GM23338 (cell line): ENCODE data around the gene DRAXIN.

Experiments
- CTCF ChIP-seq, 2 experiments: fragments of 200-600 bp in 1 of 2; sonication (generic) in 1 of 2; conservative IDR thresholded peaks; 2 replicates each; pipeline versions ENCODE4 v1.5.1 to v1.6.1; 2016 to 2017; ENCODE audit warnings: antibody characterized with exemption in 2 of 2, low read depth in 2 of 2, mild to moderate bottlenecking in 2 of 2, moderate library complexity in 1 of 2
- EZH2 ChIP-seq: fragments of 200-600 bp; sonication (generic); IDR thresholded peaks from one replicate; pipeline ENCODE4 v1.8.0; 2017; ENCODE audit warnings: antibody characterized with exemption, mild to moderate bottlenecking, low read depth; ENCODE audit not compliant: unreplicated experiment
- POLR2AphosphoS5 ChIP-seq: IDR thresholded peaks from 2 replicates; pipeline ENCODE4 v1.6.1; 2016; ENCODE audit warnings: antibody characterized with exemption, low read depth
- TF ChIP-seq, protein P1 (sequence below): IDR thresholded peaks from one replicate; pipeline ENCODE4 v1.6.1; 2018; ENCODE audit warnings: antibody characterized with exemption; ENCODE audit not compliant: unreplicated experiment

GRCh38 chr1:11701981-11702803 is 10.7 kb downstream of the DRAXIN start:
- no peak for TF ChIP-seq CTCF (conservative IDR thresholded peaks at IDR 0.05; ENCODE audit: low read depth in 2 of 2)
- TF ChIP-seq POLR2AphosphoS5, result no peak
- no peak for TF ChIP-seq EZH2
- TF ChIP-seq, protein P1, sequence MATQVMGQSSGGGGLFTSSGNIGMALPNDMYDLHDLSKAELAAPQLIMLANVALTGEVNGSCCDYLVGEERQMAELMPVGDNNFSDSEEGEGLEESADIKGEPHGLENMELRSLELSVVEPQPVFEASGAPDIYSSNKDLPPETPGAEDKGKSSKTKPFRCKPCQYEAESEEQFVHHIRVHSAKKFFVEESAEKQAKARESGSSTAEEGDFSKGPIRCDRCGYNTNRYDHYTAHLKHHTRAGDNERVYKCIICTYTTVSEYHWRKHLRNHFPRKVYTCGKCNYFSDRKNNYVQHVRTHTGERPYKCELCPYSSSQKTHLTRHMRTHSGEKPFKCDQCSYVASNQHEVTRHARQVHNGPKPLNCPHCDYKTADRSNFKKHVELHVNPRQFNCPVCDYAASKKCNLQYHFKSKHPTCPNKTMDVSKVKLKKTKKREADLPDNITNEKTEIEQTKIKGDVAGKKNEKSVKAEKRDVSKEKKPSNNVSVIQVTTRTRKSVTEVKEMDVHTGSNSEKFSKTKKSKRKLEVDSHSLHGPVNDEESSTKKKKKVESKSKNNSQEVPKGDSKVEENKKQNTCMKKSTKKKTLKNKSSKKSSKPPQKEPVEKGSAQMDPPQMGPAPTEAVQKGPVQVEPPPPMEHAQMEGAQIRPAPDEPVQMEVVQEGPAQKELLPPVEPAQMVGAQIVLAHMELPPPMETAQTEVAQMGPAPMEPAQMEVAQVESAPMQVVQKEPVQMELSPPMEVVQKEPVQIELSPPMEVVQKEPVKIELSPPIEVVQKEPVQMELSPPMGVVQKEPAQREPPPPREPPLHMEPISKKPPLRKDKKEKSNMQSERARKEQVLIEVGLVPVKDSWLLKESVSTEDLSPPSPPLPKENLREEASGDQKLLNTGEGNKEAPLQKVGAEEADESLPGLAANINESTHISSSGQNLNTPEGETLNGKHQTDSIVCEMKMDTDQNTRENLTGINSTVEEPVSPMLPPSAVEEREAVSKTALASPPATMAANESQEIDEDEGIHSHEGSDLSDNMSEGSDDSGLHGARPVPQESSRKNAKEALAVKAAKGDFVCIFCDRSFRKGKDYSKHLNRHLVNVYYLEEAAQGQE, result no peak
